Heart left ventricle (tissue), 16 donors: ENCODE data around the gene SNRNP40. TPM values are rescaled to one million over a fixed set of nuclear protein-coding genes. Genes with fewer than 3 reads are reported as not detected.

ENCODE experiments used
- ATAC-seq, 4 donors: fragments of 200-7000 bp; cut with Tn5 transposase; one replicate each; pipeline ENCODE4 v1.9.1; 2020 to 2022; ENCODE audit warnings: moderate library complexity in 4 of 4, mild to moderate bottlenecking in 3 of 4, moderate number of reproducible peaks in 1 of 4
- DNase-seq, 5 donors: peaks; one replicate each; pipeline ENCODE4 v3.0.0-alpha.2; 2020
- H3K27ac ChIP-seq, 12 donors: fragments of 200-600 bp; sonication (generic) in 4 of 12; one replicate each; pipeline versions ENCODE4 v1.5.0 to v1.8.0; 2016 to 2022; ENCODE audit warnings: mild to moderate bottlenecking in 2 of 12
- H3K27me3 ChIP-seq, 9 donors: fragments of 200-600 bp; sonication (generic) in 2 of 9; one replicate each; pipeline versions ENCODE4 v1.5.1 to v1.8.0; 2016 to 2022; ENCODE audit warnings: mild to moderate bottlenecking in 3 of 9
- H3K36me3 ChIP-seq, 9 donors: fragments of 200-600 bp; sonication (generic) in 2 of 9; one replicate each; pipeline versions ENCODE4 v1.5.0 to v1.8.0; 2018 to 2022; ENCODE audit warnings: mild to moderate bottlenecking in 2 of 9
- H3K4me1 ChIP-seq, 12 donors: fragments of 200-600 bp; sonication (generic) in 4 of 12; one replicate each; pipeline versions ENCODE4 v1.5.0 to v1.8.0; 2016 to 2022; ENCODE audit warnings: mild to moderate bottlenecking in 3 of 12
- H3K4me3 ChIP-seq, 12 donors: fragments of 200-600 bp; sonication (generic) in 4 of 12; one replicate each; pipeline versions ENCODE4 v1.5.0 to v1.8.0; 2017 to 2022; ENCODE audit warnings: mild to moderate bottlenecking in 9 of 12, moderate library complexity in 4 of 12
- H3K9me3 ChIP-seq, 12 donors: fragments of 200-600 bp; sonication (generic) in 4 of 12; one replicate each; pipeline versions ENCODE4 v1.5.0 to v1.8.0; 2016 to 2022; ENCODE audit warnings: mild to moderate bottlenecking in 1 of 12
- POLR2A ChIP-seq, 2 donors: fragments of 450-650 bp; IDR thresholded peaks; one replicate each; pipeline ENCODE4 v1.6.1; 2017; ENCODE audit warnings: antibody characterized with exemption in 2 of 2, mild to moderate bottlenecking in 2 of 2, moderate library complexity in 2 of 2
- WGBS, 4 donors: extraction: QIAGEN DNeasy Blood & Tissue Kit in 2 of 4; methylation state at CpG; one replicate each; pipeline versions ENCODE4 v1.1.5 to v1.1.7; 2013 to 2018; 5-methylcytosine and 5-hydroxymethylcytosine counted together
- intact Hi-C, 10 donors: fragments of 100-400 bp; cut with DNase I; formaldehyde crosslinking; loops; one replicate each; pipeline versions ENCODE4 v1.11.1 to v1.14.2; 2022
- polyA plus RNA-seq, 2 donors: library from polyadenylated mRNA; stranded (reverse); fragments of 200-250 nt; gene quantifications; one replicate each; pipeline ENCODE4 v1.2.3, GENCODE V29; 2013
- total RNA-seq, 9 donors: library from RNA; depleted of rRNA in 2 of 9; stranded (reverse); fragments of >200 nt in 2 of 9; fragmentation: NEBNext Ultra II Directional in 3 of 9; extraction: Animal tissue kit (Norgen Biotek cat#: 25700) in 3 of 9; gene quantifications; one replicate each; pipeline versions ENCODE4 v1.1.0 to v1.2.4, GENCODE V29; 2016 to 2023
- TF ChIP-seq, protein P1 (sequence below), 12 donors: fragments of 200-600 bp; sonication (generic) in 4 of 12; IDR thresholded peaks; one replicate each; pipeline versions ENCODE4 v1.5.0 to v1.8.0; 2018 to 2022; ENCODE audit warnings: antibody characterized with exemption in 12 of 12, mild to moderate bottlenecking in 5 of 12
- donor health status: ischemic (EF 13 %, LVEDD 7.1; RV severe dilation, severe dysfunction).
- donor health status: healthy with polysubstance abuse.
- donor health status: DM: no; HTN: yes; CAD: no.
- donor health status: DM: no; HTN: no; CAD: no.
- donor health status: ischemic (EF 25% LVEDD 6.9; RV normal size, moderate dysfunction).
- donor health status: ischemic (EF 25% LVEDD 5.7; RV mildly dilated, moderate dysfunction).
- donor health status: healthy.
- donor health status: DM: yes; HTN: yes; CAD: no.
- donor health status: ischemic (EF 35%, LVEDD 5.7; RV mildly dilated, moderate dysfunction).
- donor health status: nonischemic (EF 11% LVEDD 7.7; RV severe dilation, severe dysfunction).
- donor health status: DM: yes; HTN: yes; CAD: no.
- donor health status: PGD.
- donor health status: ischemic (EF 29% LVEDD 5.4; RV normal size, mild dysfunction).
- donor health status: nonischemic (EF 23%, LVEDD 6.1; RV moderate dilation, normal function).

The SNRNP40 gene
- total and polyA plus RNA-seq, 11 donors: 8.6 to 26.0 (median 17.6) TPM

DNA sequence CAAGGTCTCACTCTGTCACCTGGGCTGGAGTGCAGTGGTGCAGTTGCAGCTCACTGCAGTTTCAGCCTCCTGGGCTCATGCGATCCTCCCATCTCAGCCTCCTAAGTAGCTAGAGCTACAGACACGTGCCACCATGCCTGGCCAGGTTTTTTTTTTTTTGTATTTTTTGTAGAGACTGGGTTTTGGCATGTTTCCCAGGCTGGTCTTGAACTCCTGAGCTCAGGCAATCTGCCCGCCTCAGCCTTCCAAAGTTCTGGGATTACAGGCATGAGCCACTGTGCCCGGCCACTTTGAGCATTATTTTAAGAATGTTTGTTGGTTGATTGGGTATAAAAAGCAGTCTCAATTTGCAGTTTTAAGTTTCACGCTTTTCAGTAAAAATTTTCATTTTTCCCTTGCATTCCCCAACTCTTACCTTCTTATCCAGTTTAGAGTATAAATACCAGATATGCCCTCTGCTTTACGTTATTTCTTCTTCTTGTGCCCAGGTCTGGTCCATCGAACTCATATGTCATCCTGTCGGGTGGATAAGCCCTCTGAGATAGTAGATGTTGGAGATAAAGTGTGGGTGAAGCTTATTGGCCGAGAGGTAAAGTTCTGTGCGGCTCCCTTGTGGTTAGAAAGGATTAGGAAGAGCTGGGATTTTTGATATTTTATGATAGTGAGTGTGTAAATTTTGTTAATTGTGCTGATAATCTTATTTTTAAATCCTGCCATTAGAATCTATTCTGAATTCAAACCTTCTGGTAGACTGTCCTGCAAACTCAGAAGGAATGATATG, 40.3 kb upstream of the SNRNP40 start:
- intact Hi-C loops: loop anchor here in 7 of 10 donors (5.0 to 10.0 kb wide), 3 partner anchors 85 to 155 kb away; no protein-coding TSS in a partner anchor
- Histone ChIP-seq H3K27me3 (no peaks in the 10 kb centered on the region), H3K4me1 (no peaks in the 10 kb centered on the region), H3K36me3 (peaks cover 0 to 42% (median 29%) of the 10 kb centered on the region in 9 donors), H3K4me3 (no peak overlapping the region), H3K9me3 (no peaks in the 10 kb centered on the region), H3K27ac (no peak overlapping the region)
- no peak for DNase-seq
- ATAC-seq: no peak
- 80 to 89% (median 84%) methylated on average over 10 of the region's 10 CpGs for WGBS, 4 donors
- TF ChIP-seq POLR2A (IDR thresholded peaks at IDR 0.05): no peak
- TF ChIP-seq, protein P1, sequence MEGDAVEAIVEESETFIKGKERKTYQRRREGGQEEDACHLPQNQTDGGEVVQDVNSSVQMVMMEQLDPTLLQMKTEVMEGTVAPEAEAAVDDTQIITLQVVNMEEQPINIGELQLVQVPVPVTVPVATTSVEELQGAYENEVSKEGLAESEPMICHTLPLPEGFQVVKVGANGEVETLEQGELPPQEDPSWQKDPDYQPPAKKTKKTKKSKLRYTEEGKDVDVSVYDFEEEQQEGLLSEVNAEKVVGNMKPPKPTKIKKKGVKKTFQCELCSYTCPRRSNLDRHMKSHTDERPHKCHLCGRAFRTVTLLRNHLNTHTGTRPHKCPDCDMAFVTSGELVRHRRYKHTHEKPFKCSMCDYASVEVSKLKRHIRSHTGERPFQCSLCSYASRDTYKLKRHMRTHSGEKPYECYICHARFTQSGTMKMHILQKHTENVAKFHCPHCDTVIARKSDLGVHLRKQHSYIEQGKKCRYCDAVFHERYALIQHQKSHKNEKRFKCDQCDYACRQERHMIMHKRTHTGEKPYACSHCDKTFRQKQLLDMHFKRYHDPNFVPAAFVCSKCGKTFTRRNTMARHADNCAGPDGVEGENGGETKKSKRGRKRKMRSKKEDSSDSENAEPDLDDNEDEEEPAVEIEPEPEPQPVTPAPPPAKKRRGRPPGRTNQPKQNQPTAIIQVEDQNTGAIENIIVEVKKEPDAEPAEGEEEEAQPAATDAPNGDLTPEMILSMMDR (IDR thresholded peaks at IDR 0.05): no peak

DNA sequence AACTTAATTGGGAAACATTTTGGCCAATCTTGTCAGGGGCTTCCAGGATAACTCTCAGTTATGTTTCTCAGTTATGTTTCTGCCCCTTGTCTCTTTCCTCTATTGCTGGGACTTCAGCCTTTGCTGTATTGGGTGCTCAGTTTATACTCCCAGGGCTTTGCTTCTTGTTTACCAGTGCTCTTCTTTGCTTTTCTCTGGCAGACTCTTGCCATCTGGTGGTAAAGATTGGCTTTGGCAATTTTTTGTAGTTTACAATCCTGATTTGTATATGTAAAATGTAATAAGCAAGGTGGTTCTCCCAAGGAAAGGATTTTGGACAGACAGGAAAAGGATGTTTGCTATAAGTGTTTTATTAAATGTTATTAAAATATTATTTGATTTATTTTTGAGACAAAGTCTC, 38.4 kb upstream of the SNRNP40 start:
- TF ChIP-seq, protein P1 (IDR thresholded peaks at IDR 0.05): peak; percentile 17 to 59 (median 38)
- TF ChIP-seq POLR2A (IDR thresholded peaks at IDR 0.05): no peak
- no peak for DNase-seq
- intact Hi-C loops: loop anchor here in 7 of 10 donors (2.0 to 10.0 kb wide), 4 partner anchors 87 to 153 kb away; no protein-coding TSS in a partner anchor

DNA sequence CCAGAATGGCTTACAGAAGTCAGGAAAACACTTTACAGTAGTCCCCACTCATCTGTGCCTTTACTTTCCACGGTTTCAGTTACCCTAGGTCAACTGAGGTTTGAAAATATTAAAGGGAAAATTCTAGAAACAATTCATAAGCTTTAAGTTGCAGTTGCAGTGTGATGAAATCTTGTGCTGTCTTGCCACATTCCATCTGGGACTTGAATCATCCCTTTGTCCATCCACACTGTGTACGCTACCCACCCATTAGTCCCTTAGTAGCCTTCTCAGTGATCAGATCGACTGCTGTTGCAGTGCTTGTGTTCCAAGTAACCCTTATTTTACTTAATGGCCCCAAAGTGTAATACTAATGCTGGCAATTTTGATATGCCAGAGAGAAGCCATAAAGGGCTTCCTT, 30.8 kb upstream of the SNRNP40 start:
- peaks cover 0 to 13% (median 0%) of the 10 kb centered on the region in 12 donors for H3K4me1 ChIP-seq
- WGBS, 4 donors: 82 to 89% (median 85%) methylated on average over 3 of the region's 3 CpGs
- DNase-seq: no peak
- intact Hi-C loops: loop anchor here in 2 of 10 donors (5.0 to 10.0 kb wide), 2 partner anchors 143 to 145 kb away; no protein-coding TSS in a partner anchor
- no peaks in the 10 kb centered on the region for H3K27me3 ChIP-seq
- TF ChIP-seq POLR2A (IDR thresholded peaks at IDR 0.05): no peak
- TF ChIP-seq, protein P1 (IDR thresholded peaks at IDR 0.05): no peak
- ATAC-seq: no peak
- H3K9me3 ChIP-seq: no peaks in the 10 kb centered on the region
- H3K4me3 ChIP-seq: no peak overlapping the region
- H3K27ac ChIP-seq: no peak overlapping the region
- peaks cover 0 to 28% (median 8%) of the 10 kb centered on the region in 9 donors for H3K36me3 ChIP-seq

More for the DNA sequence above, 38.4 kb upstream of the SNRNP40 start:
- no peak overlapping the region for H3K4me3 ChIP-seq
- no peaks in the 10 kb centered on the region for H3K9me3 ChIP-seq
- no peaks in the 10 kb centered on the region for H3K27me3 ChIP-seq
- peak in 1 of 4 donors; percentile 39 for ATAC-seq
- no peak overlapping the region for H3K27ac ChIP-seq
- H3K4me1 ChIP-seq: no peaks in the 10 kb centered on the region
- peaks cover 0 to 35% (median 20%) of the 10 kb centered on the region in 9 donors for H3K36me3 ChIP-seq

DNA sequence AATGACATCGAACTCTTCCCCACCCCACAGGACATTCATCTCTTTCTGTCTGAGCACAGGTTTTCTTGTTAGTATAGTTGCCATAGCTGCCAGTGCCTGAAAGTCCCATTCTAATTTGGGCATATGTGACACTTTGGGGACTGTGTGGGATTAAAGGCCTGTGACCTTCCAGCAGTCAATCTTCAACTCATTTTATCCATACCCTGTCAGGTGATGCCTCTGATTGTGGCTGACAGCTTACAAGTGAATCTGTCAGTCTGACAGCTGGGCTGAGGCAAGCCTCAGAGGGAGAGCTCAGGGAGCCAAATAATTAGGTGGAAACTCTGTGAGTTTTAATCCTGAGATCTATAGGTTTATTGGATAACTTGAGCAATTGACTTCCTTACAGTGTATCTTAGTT, 29.9 kb upstream of the SNRNP40 start:
- H3K4me3 ChIP-seq: no peak overlapping the region

More for the DNA sequence above, 29.9 kb upstream of the SNRNP40 start:
- peaks cover 0 to 13% (median 0%) of the 10 kb centered on the region in 12 donors for H3K4me1 ChIP-seq
- H3K27ac ChIP-seq: no peak overlapping the region
- intact Hi-C loops: loop anchor here in 2 of 10 donors (5.0 to 10.0 kb wide), 2 partner anchors 142 to 144 kb away; no protein-coding TSS in a partner anchor
- WGBS, 4 donors: 61 to 96% (median 85%) methylated on average over 1 of the region's 1 CpG
- H3K36me3 ChIP-seq: peaks cover 0 to 25% (median 15%) of the 10 kb centered on the region in 9 donors
- ATAC-seq: peak in 1 of 4 donors; percentile 58
- no peak for DNase-seq
- no peaks in the 10 kb centered on the region for H3K9me3 ChIP-seq
- H3K27me3 ChIP-seq: no peaks in the 10 kb centered on the region
- TF ChIP-seq POLR2A (IDR thresholded peaks at IDR 0.05): no peak
- TF ChIP-seq, protein P1 (IDR thresholded peaks at IDR 0.05): no peak
